H9 (cell line): ENCODE data around the gene CD27. TPM values are rescaled to one million over a fixed set of nuclear protein-coding genes. Genes with fewer than 3 reads are reported as not detected.

Experiments used
- DNase-seq: peaks from one replicate; pipeline ENCODE4 v3.0.0-alpha.2; 2017
- H2AFZ ChIP-seq: one replicate; pipeline ENCODE4 v1.6.1; 2013; ENCODE audit warnings: mild to moderate bottlenecking, low read length, control low read depth, moderate library complexity
- H2AK5ac ChIP-seq: 2 replicates; pipeline ENCODE4 v1.6.1; 2013; ENCODE audit warnings: low read length, control low read depth, mixed read lengths; ENCODE audit not compliant: insufficient read length
- H2BK120ac ChIP-seq: one replicate; pipeline ENCODE4 v1.6.1; 2013; ENCODE audit warnings: low read depth, mild to moderate bottlenecking, low read length, control low read depth, inconsistent platforms; ENCODE audit not compliant: poor library complexity, severe bottlenecking
- H2BK12ac ChIP-seq: 2 replicates; pipeline ENCODE4 v1.6.1; 2013; ENCODE audit warnings: low read length, control low read depth, mixed read lengths, low read depth; ENCODE audit not compliant: insufficient read length
- H2BK15ac ChIP-seq: 2 replicates; pipeline ENCODE4 v1.6.1; 2013; ENCODE audit warnings: low read depth, low read length, control low read depth
- H2BK20ac ChIP-seq: one replicate; pipeline ENCODE4 v1.6.1; 2013; ENCODE audit warnings: low read depth, mild to moderate bottlenecking, low read length, control low read depth, inconsistent platforms; ENCODE audit not compliant: poor library complexity, severe bottlenecking
- H2BK5ac ChIP-seq: 2 replicates; pipeline ENCODE4 v1.6.1; 2013; ENCODE audit warnings: low read length, control low read depth, mixed read lengths; ENCODE audit not compliant: insufficient read length
- H3K14ac ChIP-seq: 2 replicates; pipeline ENCODE4 v1.6.1; 2013; ENCODE audit warnings: low read length, control low read depth; ENCODE audit not compliant: insufficient read depth
- H3K18ac ChIP-seq: 2 replicates; pipeline ENCODE4 v1.6.1; 2013; ENCODE audit warnings: low read depth, mild to moderate bottlenecking, mixed read lengths, low read length, control low read depth; ENCODE audit not compliant: insufficient read length
- H3K23ac ChIP-seq: 2 replicates; pipeline ENCODE4 v1.6.1; 2013; ENCODE audit warnings: low read length, control low read depth, mixed read lengths, low read depth; ENCODE audit not compliant: insufficient read length
- H3K23me2 ChIP-seq: 2 replicates; pipeline ENCODE4 v1.6.1; 2013; ENCODE audit warnings: low read depth, mild to moderate bottlenecking, mixed read lengths, low read length, control low read depth; ENCODE audit not compliant: insufficient read length, poor library complexity, severe bottlenecking
- H3K27ac ChIP-seq: 2 replicates; pipeline ENCODE4 v1.5.1; 2013; ENCODE audit warnings: low read length, control low read depth, mixed read lengths, low read depth; ENCODE audit not compliant: insufficient read length
- H3K27me3 ChIP-seq: 2 replicates; pipeline ENCODE4 v1.6.1; 2013; ENCODE audit warnings: low read length, control low read depth, inconsistent platforms; ENCODE audit not compliant: insufficient read depth
- H3K4ac ChIP-seq: 2 replicates; pipeline ENCODE4 v1.6.1; 2013; ENCODE audit warnings: low read depth, mild to moderate bottlenecking, control low read depth, inconsistent platforms, low read length, moderate library complexity
- H3K4me1 ChIP-seq: 2 replicates; pipeline ENCODE4 v1.6.1; 2013; ENCODE audit warnings: low read length, control low read depth, inconsistent platforms; ENCODE audit not compliant: insufficient read depth
- H3K4me2 ChIP-seq: 2 replicates; pipeline ENCODE4 v1.6.1; 2013; ENCODE audit warnings: low read length, control low read depth, mixed read lengths; ENCODE audit not compliant: insufficient read length, insufficient read depth
- H3K56ac ChIP-seq: 2 replicates; pipeline ENCODE4 v1.6.1; 2013; ENCODE audit warnings: low read depth, mild to moderate bottlenecking, mixed read lengths, low read length, control low read depth; ENCODE audit not compliant: insufficient read length
- H3K79me1 ChIP-seq: 2 replicates; pipeline ENCODE4 v1.6.1; 2013; ENCODE audit warnings: low read depth, mild to moderate bottlenecking, moderate library complexity, low read length, control low read depth, inconsistent platforms; ENCODE audit not compliant: insufficient read depth, poor library complexity, severe bottlenecking
- H3K79me2 ChIP-seq: 2 replicates; pipeline ENCODE4 v1.6.1; 2013; ENCODE audit warnings: low read length, control low read depth, inconsistent platforms; ENCODE audit not compliant: insufficient read depth
- H3K9ac ChIP-seq: 2 replicates; pipeline ENCODE4 v1.6.1; 2013; ENCODE audit warnings: low read length, control low read depth, mixed read lengths; ENCODE audit not compliant: insufficient read length; ENCODE audit errors: extremely low read depth
- H3K9me3 ChIP-seq: one replicate; pipeline ENCODE4 v1.6.1; 2013; ENCODE audit warnings: low read depth, low read length, inconsistent platforms; ENCODE audit not compliant: control insufficient read depth
- H3T11ph ChIP-seq: one replicate; pipeline ENCODE4 v1.6.1; 2013; ENCODE audit warnings: mild to moderate bottlenecking, low read length, control low read depth, inconsistent platforms
- H4K20me1 ChIP-seq: one replicate; pipeline ENCODE4 v1.6.1; 2013; ENCODE audit not compliant: control insufficient read depth, insufficient read length, insufficient read depth
- H4K5ac ChIP-seq: 2 replicates; pipeline ENCODE4 v1.6.1; 2013; ENCODE audit warnings: low read depth, mild to moderate bottlenecking, mixed read lengths, low read length, control low read depth; ENCODE audit not compliant: insufficient read length
- H4K8ac ChIP-seq: replicated peaks from 2 replicates; pipeline ENCODE4 v1.6.1; 2013; ENCODE audit warnings: low read length, control low read depth, mixed read lengths, low read depth; ENCODE audit not compliant: insufficient read length
- H4K91ac ChIP-seq: 2 replicates; pipeline ENCODE4 v1.6.1; 2013; ENCODE audit warnings: low read depth, mild to moderate bottlenecking, moderate library complexity, mixed read lengths, low read length, control low read depth; ENCODE audit not compliant: insufficient read length
- H3K27ac Mint-ChIP-seq, 3 experiments: 2 replicates in 2 of 3; 3 replicates in 1 of 3; pipeline ENCODE4 v1.8.0; 2020 to 2021; ENCODE audit warnings: mixed read lengths in 3 of 3, mild to moderate bottlenecking in 1 of 3, moderate library complexity in 1 of 3
- H3K27me3 Mint-ChIP-seq: 2 replicates; pipeline ENCODE4 v1.8.0; 2021; ENCODE audit warnings: low read depth, mild to moderate bottlenecking, moderate library complexity, mixed read lengths
- H3K36me3 Mint-ChIP-seq, 3 experiments: 2 replicates in 2 of 3; 3 replicates in 1 of 3; pipeline ENCODE4 v1.8.0; 2020 to 2021; ENCODE audit warnings: low read depth in 3 of 3, mixed read lengths in 3 of 3; ENCODE audit not compliant: insufficient read depth in 1 of 3
- H3K4me1 Mint-ChIP-seq, 2 experiments: 2 replicates each; pipeline ENCODE4 v1.8.0; 2020; ENCODE audit warnings: mixed read lengths in 2 of 2
- H3K4me3 Mint-ChIP-seq, 2 experiments: 2 replicates in 1 of 2; 3 replicates in 1 of 2; pipeline ENCODE4 v1.8.0; 2020 to 2021; ENCODE audit warnings: mild to moderate bottlenecking in 2 of 2, mixed read lengths in 2 of 2, moderate library complexity in 1 of 2
- H3K9me3 Mint-ChIP-seq, 2 experiments: 2 replicates in 1 of 2; 3 replicates in 1 of 2; pipeline ENCODE4 v1.8.0; 2020; ENCODE audit warnings: mild to moderate bottlenecking in 2 of 2, mixed read lengths in 2 of 2, moderate library complexity in 1 of 2
- total RNA-seq: library from RNA; stranded (reverse); gene quantifications from 2 replicates; pipeline ENCODE4 v1.2.1, GENCODE V29; 2021
- TF ChIP-seq, protein P1 (sequence below): fragments of 200-600 bp; sonication (generic); conservative IDR thresholded peaks from 3 replicates; pipeline ENCODE4 v1.8.0; 2021; ENCODE audit warnings: antibody characterized with exemption, mild to moderate bottlenecking

Gene CD27
- total RNA-seq, 1 experiment from 2014 or later = 0.37 TPM

DNA sequence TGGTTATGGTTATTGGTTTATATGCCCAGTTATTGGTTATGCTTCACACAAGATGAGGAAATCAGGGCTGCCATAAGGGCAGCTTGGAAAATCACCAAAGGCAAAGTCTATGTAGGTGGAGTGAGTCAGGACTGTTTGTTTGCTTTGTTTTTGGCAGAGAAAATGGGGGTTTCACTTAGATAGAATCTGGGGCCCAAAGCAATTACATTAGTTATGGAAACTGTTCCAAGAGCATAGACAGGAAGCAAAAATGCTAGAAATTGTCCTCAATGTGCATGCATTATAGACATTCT lies 23.5 kb downstream of the CD27 start:
- Histone ChIP-seq H3K79me2 (no peaks in the 10 kb centered on the region; the same call in 1 of the 2 replicates), H3K14ac (no peak overlapping the region), H3K9me3 (no peaks in the 10 kb centered on the region), H3K56ac (no peak overlapping the region), H3T11ph (no peak overlapping the region), H3K23ac (no peak overlapping the region), H3K27ac (no peak overlapping the region), H3K4me1 (no peaks in the 10 kb centered on the region), H4K91ac (no peak overlapping the region), H2BK15ac (no peak overlapping the region), H2AK5ac (no peak overlapping the region), H3K27me3 (no peaks in the 10 kb centered on the region), H3K18ac (no peak overlapping the region), H3K4me2 (no peak overlapping the region), H2BK5ac (no peak overlapping the region), H3K79me1 (no peaks in the 10 kb centered on the region), H3K23me2 (peaks cover 6% of the 10 kb centered on the region), H4K5ac (no peak overlapping the region), H4K8ac (no peak overlapping the region), H3K4ac (no peak overlapping the region), H2BK120ac (no peak overlapping the region), H2BK12ac (no peak overlapping the region), H2AFZ (no peak overlapping the region), H2BK20ac (no peak overlapping the region), H4K20me1 (no peaks in the 10 kb centered on the region), H3K9ac (no peak overlapping the region)
- Mint-ChIP-seq H3K4me3 (no peak overlapping the region), H3K36me3 (peaks cover 25 to 43% (median 32%) of the 10 kb centered on the region in 3 experiments), H3K9me3 (no peaks in the 10 kb centered on the region; a peak in 2 of 5 replicates), H3K27ac (no peak overlapping the region), H3K27me3 (peaks cover 16% of the 10 kb centered on the region), H3K4me1 (peaks cover 18 to 24% of the 10 kb centered on the region in 2 experiments)
- TF ChIP-seq, protein P1, sequence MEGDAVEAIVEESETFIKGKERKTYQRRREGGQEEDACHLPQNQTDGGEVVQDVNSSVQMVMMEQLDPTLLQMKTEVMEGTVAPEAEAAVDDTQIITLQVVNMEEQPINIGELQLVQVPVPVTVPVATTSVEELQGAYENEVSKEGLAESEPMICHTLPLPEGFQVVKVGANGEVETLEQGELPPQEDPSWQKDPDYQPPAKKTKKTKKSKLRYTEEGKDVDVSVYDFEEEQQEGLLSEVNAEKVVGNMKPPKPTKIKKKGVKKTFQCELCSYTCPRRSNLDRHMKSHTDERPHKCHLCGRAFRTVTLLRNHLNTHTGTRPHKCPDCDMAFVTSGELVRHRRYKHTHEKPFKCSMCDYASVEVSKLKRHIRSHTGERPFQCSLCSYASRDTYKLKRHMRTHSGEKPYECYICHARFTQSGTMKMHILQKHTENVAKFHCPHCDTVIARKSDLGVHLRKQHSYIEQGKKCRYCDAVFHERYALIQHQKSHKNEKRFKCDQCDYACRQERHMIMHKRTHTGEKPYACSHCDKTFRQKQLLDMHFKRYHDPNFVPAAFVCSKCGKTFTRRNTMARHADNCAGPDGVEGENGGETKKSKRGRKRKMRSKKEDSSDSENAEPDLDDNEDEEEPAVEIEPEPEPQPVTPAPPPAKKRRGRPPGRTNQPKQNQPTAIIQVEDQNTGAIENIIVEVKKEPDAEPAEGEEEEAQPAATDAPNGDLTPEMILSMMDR = no peak
- DNase-seq = no peak
